ENCODE measurements around the gene HPN.

HPN gene

DNA sequence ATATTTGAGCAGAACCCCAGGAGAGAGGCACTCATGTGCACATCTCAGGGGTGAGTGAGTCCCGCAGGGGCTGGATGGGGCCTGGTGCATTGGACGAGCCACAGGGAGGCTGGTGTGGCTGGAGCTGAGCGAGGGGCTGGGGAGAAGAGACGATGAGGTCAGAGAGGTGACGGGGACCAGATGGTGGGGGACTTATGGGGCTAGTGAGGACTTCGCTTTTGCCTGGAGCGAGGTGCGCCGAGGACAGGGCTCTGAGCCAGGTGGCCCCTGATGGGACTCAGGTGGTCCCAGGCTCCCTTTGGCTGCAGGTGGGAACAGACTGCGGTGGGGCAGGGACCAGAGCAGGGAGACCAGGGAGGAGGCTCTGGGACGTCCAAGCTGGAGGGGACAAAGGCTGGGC, 67.2 kb downstream of the HPN start:
- H3K79me2 ChIP-seq (ENCODE audit: insufficient read depth, low read length) = no peaks in the 10 kb centered on the region
- no peaks in the 10 kb centered on the region for H3K9me2 ChIP-seq (ENCODE audit: low read depth, low read length)
- H3K4me2 ChIP-seq (ENCODE audit: low read length) = no peak overlapping the region
- H4K20me1 ChIP-seq (ENCODE audit: insufficient read depth, low read length) = no peaks in the 10 kb centered on the region
- no peaks in the 10 kb centered on the region for H3K36me3 ChIP-seq (ENCODE audit: insufficient read depth, low read length)
- H3K27me3 ChIP-seq (ENCODE audit: insufficient read depth, low read length) = no peaks in the 10 kb centered on the region; the same call in 1 of the 2 replicates
- no peaks in the 10 kb centered on the region for H3F3A ChIP-seq (ENCODE audit: insufficient read depth, low read length)
- H3K9ac ChIP-seq (ENCODE audit: low read length) = no peak overlapping the region
- no peaks in the 10 kb centered on the region for H3K4me1 ChIP-seq (ENCODE audit: insufficient read depth, low read length, severe bottlenecking)
- no peak overlapping the region for H2AFZ ChIP-seq (ENCODE audit: low read length)
- no peaks in the 10 kb centered on the region for H3K9me3 ChIP-seq (ENCODE audit: low read length)
- no peak overlapping the region for H3K27ac ChIP-seq (ENCODE audit: low read depth, low read length, poor library complexity, severe bottlenecking)
- TF ChIP-seq EZH2 (IDR thresholded peaks at IDR 0.05; ENCODE audit: borderline replicate concordance, low read length) = no peak
- TF ChIP-seq, protein P1, sequence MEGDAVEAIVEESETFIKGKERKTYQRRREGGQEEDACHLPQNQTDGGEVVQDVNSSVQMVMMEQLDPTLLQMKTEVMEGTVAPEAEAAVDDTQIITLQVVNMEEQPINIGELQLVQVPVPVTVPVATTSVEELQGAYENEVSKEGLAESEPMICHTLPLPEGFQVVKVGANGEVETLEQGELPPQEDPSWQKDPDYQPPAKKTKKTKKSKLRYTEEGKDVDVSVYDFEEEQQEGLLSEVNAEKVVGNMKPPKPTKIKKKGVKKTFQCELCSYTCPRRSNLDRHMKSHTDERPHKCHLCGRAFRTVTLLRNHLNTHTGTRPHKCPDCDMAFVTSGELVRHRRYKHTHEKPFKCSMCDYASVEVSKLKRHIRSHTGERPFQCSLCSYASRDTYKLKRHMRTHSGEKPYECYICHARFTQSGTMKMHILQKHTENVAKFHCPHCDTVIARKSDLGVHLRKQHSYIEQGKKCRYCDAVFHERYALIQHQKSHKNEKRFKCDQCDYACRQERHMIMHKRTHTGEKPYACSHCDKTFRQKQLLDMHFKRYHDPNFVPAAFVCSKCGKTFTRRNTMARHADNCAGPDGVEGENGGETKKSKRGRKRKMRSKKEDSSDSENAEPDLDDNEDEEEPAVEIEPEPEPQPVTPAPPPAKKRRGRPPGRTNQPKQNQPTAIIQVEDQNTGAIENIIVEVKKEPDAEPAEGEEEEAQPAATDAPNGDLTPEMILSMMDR (IDR thresholded peaks at IDR 0.05; ENCODE audit: low read length) = no peak
- no peak overlapping the region for H3K4me3 ChIP-seq (ENCODE audit: low read depth, low read length, poor library complexity, severe bottlenecking)

DNA sequence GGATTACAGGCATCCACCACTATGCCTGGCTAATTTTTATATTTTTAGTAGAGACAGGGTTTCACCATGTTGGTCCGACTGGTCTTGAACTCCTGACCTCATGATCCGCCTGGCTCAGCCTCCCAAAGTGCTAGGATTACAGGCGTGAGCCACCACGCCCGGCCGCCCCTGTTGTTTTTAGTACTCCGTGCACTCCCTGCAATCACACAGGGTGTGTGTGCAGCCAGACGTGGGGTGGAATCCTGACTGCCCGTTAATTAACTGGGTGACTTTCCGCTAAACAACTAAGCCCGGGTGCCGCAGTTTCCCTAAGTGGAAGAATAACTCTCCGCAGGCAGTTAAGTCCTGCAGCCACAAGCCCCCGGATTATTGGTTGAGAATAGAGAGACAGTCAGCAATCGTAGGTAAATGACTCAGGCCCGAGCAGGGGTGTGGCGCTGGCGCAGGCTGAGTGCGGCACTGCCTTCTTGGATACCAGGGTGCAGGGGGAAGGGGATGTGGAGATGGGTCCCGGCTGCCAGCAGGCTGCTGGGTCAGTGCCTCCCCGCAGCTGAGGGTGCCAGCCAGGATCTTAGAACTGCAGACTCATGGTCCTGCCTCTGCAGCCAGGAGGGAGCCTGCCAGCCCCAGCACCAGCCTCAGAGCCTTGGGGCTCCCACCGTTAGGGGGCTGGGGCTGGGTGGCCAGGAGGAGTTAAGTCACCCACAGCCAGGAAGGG, 68.0 kb downstream of the HPN start:
- no peak overlapping the region for H3K4me3 ChIP-seq (ENCODE audit: low read depth, low read length, poor library complexity, severe bottlenecking)
- H3F3A ChIP-seq (ENCODE audit: insufficient read depth, low read length) = no peaks in the 10 kb centered on the region
- TF ChIP-seq EZH2 (IDR thresholded peaks at IDR 0.05; ENCODE audit: borderline replicate concordance, low read length) = no peak
- TF ChIP-seq, protein P1 (IDR thresholded peaks at IDR 0.05; ENCODE audit: low read length) = no peak
- no peaks in the 10 kb centered on the region for H3K79me2 ChIP-seq (ENCODE audit: insufficient read depth, low read length)
- no peaks in the 10 kb centered on the region for H3K4me1 ChIP-seq (ENCODE audit: insufficient read depth, low read length, severe bottlenecking)
- H3K27ac ChIP-seq (ENCODE audit: low read depth, low read length, poor library complexity, severe bottlenecking) = no peak overlapping the region
- no peak overlapping the region for H2AFZ ChIP-seq (ENCODE audit: low read length)
- H3K9me2 ChIP-seq (ENCODE audit: low read depth, low read length) = no peaks in the 10 kb centered on the region
- no peaks in the 10 kb centered on the region for H4K20me1 ChIP-seq (ENCODE audit: insufficient read depth, low read length)
- no peaks in the 10 kb centered on the region for H3K9me3 ChIP-seq (ENCODE audit: low read length)
- no peaks in the 10 kb centered on the region; the same call in 1 of the 2 replicates for H3K27me3 ChIP-seq (ENCODE audit: insufficient read depth, low read length)
- H3K36me3 ChIP-seq (ENCODE audit: insufficient read depth, low read length) = no peaks in the 10 kb centered on the region
- H3K4me2 ChIP-seq (ENCODE audit: low read length) = no peak overlapping the region
- H3K9ac ChIP-seq (ENCODE audit: low read length) = no peak overlapping the region

DNA sequence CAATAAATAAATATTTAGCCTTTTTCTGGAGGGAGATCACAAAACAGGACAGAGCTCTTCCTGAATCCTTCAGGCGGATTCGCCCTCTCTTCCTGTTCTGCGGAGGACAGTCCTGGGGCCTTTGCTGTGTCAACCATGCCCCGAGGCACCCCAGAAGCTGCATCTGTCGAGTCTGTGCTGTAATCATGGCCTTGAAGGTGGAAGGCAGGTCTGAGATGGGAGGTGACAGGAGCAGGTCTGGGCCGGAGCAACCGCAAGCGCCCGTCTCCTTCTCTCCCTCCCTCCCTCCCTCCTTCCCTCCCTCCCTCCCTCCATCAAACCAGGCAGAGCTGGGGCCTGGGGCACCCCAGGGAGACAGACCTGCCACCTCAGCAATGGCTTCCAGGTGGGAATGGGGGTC, 69.5 kb downstream of the HPN start:
- Histone ChIP-seq H3K79me2 (ENCODE audit: insufficient read depth, low read length) (no peaks in the 10 kb centered on the region), H3K9me2 (ENCODE audit: low read depth, low read length) (no peaks in the 10 kb centered on the region), H2AFZ (ENCODE audit: low read length) (no peak overlapping the region), H3K36me3 (ENCODE audit: insufficient read depth, low read length) (no peaks in the 10 kb centered on the region), H3F3A (ENCODE audit: insufficient read depth, low read length) (no peaks in the 10 kb centered on the region), H3K4me2 (ENCODE audit: low read length) (no peak overlapping the region), H3K9ac (ENCODE audit: low read length) (no peak overlapping the region), H4K20me1 (ENCODE audit: insufficient read depth, low read length) (no peaks in the 10 kb centered on the region), H3K27me3 (ENCODE audit: insufficient read depth, low read length) (no peaks in the 10 kb centered on the region; the same call in 1 of the 2 replicates), H3K27ac (ENCODE audit: low read depth, low read length, poor library complexity, severe bottlenecking) (no peak overlapping the region), H3K4me3 (ENCODE audit: low read depth, low read length, poor library complexity, severe bottlenecking) (no peak overlapping the region), H3K9me3 (ENCODE audit: low read length) (no peaks in the 10 kb centered on the region), H3K4me1 (ENCODE audit: insufficient read depth, low read length, severe bottlenecking) (no peaks in the 10 kb centered on the region)
- TF ChIP-seq, protein P1 (IDR thresholded peaks at IDR 0.05; ENCODE audit: low read length) = no peak
- no peak for TF ChIP-seq EZH2 (IDR thresholded peaks at IDR 0.05; ENCODE audit: borderline replicate concordance, low read length)
